GM21447 (cell line): ENCODE results near the gene LSMEM2.
A peak's percentile ranks its signal among the peaks of the same experiment; 100 is the strongest.
"Not testable (repeated sequence)": the region's sequence is repeated elsewhere in the genome, so short reads cannot be mapped to it uniquely, and the experiment has no call there.

Experiments used
- ATAC-seq: cut with Tn5 transposase; IDR thresholded peaks from one replicate; pipeline ENCODE4 v1.9.1; 2021; ENCODE audit not compliant: unreplicated experiment

The LSMEM2 gene

GRCh38 chr3:50278880-50279224, at the start of gene LSMEM2:
Gene LSMEM2 (plus strand): TSS chr3:50279087. CDS start chr3:50279114, 27 bp downstream.
- ATAC-seq: no peak

- ATAC-seq: no peak
Measured at GRCh38 chr3:50229490-50229889, 49.4 kb upstream of the LSMEM2 start.

GRCh38 chr3:50230104-50230793, 48.6 kb upstream of the LSMEM2 start:
- ATAC-seq: no peak

- ATAC-seq: no peak
Measured at GRCh38 chr3:50230794-50231125, 48.1 kb upstream of the LSMEM2 start.

GRCh38 chr3:50231581-50231980, 47.3 kb upstream of the LSMEM2 start:
- no peak for ATAC-seq

GRCh38 chr3:50232303-50232702, 46.6 kb upstream of the LSMEM2 start:
- ATAC-seq: no peak

GRCh38 chr3:50233176-50233575, 45.7 kb upstream of the LSMEM2 start:
- no peak for ATAC-seq

- ATAC-seq: peak; percentile 90
Measured at GRCh38 chr3:50235716-50236483, 43.0 kb upstream of the LSMEM2 start, which contains the start of gene GNAI2. Gene GNAI2 (plus strand): TSS chr3:50236204. CDS start chr3:50236336, 132 bp downstream.

- ATAC-seq: no peak
Measured at GRCh38 chr3:50236484-50237132, 42.3 kb upstream of the LSMEM2 start.

- ATAC-seq: no peak
Measured at GRCh38 chr3:50237133-50237651, 41.7 kb upstream of the LSMEM2 start.

- ATAC-seq: peak; percentile 37
Measured at GRCh38 chr3:50237754-50238548, 40.9 kb upstream of the LSMEM2 start.

GRCh38 chr3:50238549-50239026, 40.3 kb upstream of the LSMEM2 start:
- no peak for ATAC-seq

GRCh38 chr3:50239649-50240048, 39.2 kb upstream of the LSMEM2 start:
- ATAC-seq: no peak

GRCh38 chr3:50241163-50241562, 37.7 kb upstream of the LSMEM2 start:
- ATAC-seq: no peak

- no peak for ATAC-seq
Measured at GRCh38 chr3:50241713-50242380, 37.0 kb upstream of the LSMEM2 start.

- no peak for ATAC-seq
Measured at GRCh38 chr3:50242381-50242770, 36.5 kb upstream of the LSMEM2 start.

GRCh38 chr3:50242851-50243542, 35.9 kb upstream of the LSMEM2 start:
- ATAC-seq: no peak

GRCh38 chr3:50243543-50243895, 35.4 kb upstream of the LSMEM2 start:
- no peak for ATAC-seq

- not testable (repeated sequence) for ATAC-seq
Measured at GRCh38 chr3:50244813-50245212, 34.1 kb upstream of the LSMEM2 start.

- no peak for ATAC-seq
Measured at GRCh38 chr3:50245251-50245745, 33.6 kb upstream of the LSMEM2 start.
